HCT116 (cell line): ENCODE data around the gene SMAP2. TPM values are rescaled to one million over a fixed set of nuclear protein-coding genes. Genes with fewer than 3 reads are reported as not detected.

Experiments used
- ATAC-seq: fragments of 200-7000 bp; cut with Tn5 transposase; 2 replicates; pipeline ENCODE4 v1.9.1; 2020; ENCODE audit warnings: mild to moderate bottlenecking, moderate library complexity
- BruUV-seq: library from RNA; stranded (reverse); fragments of 400-500 nt; replicated peaks from 2 replicates; lab custom pipeline; 2021; lab: Mats Ljungman, UMichigan
- CTCF ChIA-PET: fragments of 300-600 bp; sonication (Branson Sonifier 250); formaldehyde crosslinking; loops from one replicate; lab custom pipeline; 2021; ENCODE audit warnings: antibody characterized with exemption; lab: Charles Lee
- POLR2A ChIA-PET: fragments of 300-600, 350-600 bp; sonication (Branson Sonifier 250); formaldehyde crosslinking; loops from one replicate; lab custom pipeline; 2021; ENCODE audit warnings: antibody characterized with exemption; lab: Charles Lee
- RAD21 ChIA-PET, 2 experiments: fragments of 300-600 bp; sonication (Branson Sonifier 250); formaldehyde crosslinking; loops; one replicate each; lab custom pipeline; 2023; ENCODE audit warnings: low total read pairs in 2 of 2; ENCODE audit not compliant: uncharacterized antibody in 2 of 2, unreplicated experiment in 2 of 2, low non-redundant PET in 1 of 2; lab: Charles Lee
- DNase-seq: peaks from one replicate; pipeline ENCODE4 v3.0.0-alpha.2; 2010; ENCODE audit warnings: low read depth, low spot score
- H2AFZ ChIP-seq: fragments of 200-600 bp; shearing (Covaris generic), sonication (generic); 2 replicates; pipeline ENCODE4 v1.6.1; 2017; ENCODE audit warnings: low read depth, mixed run types, mixed read lengths, antibody characterized with exemption, low read length; ENCODE audit not compliant: poor library complexity, severe bottlenecking
- H3K27ac ChIP-seq: 2 replicates; pipeline ENCODE4 v1.5.1; 2012; ENCODE audit warnings: low read depth, low read length
- H3K27me3 ChIP-seq: fragments of 200-600 bp; sonication (generic); 2 replicates; pipeline ENCODE4 v1.6.1; 2016; ENCODE audit warnings: mixed run types, low read length, mixed read lengths; ENCODE audit not compliant: insufficient read depth
- H3K36me3 ChIP-seq, 2 experiments: fragments of 200-500 bp in 1 of 2; fragments of 200-600 bp in 1 of 2; sonication (Bioruptor generic) in 1 of 2; sonication (generic) in 1 of 2; 2 replicates each; pipeline versions ENCODE4 v1.5.1 to v1.6.1; 2014 to 2016; ENCODE audit warnings: low read length in 2 of 2, inconsistent platforms in 1 of 2, mixed read lengths in 1 of 2, mixed run types in 1 of 2; ENCODE audit not compliant: insufficient read depth in 2 of 2, control insufficient read depth in 1 of 2
- H3K4me1 ChIP-seq, 2 experiments: fragments of 200-600 bp in 1 of 2; sonication (generic) in 1 of 2; 2 replicates each; pipeline versions ENCODE4 v1.5.1 to v1.6.1; 2012 to 2017; ENCODE audit warnings: low read length in 2 of 2, inconsistent platforms in 1 of 2, mild to moderate bottlenecking in 1 of 2, mixed read lengths in 1 of 2, mixed run types in 1 of 2, moderate library complexity in 1 of 2; ENCODE audit not compliant: insufficient read depth in 2 of 2, control insufficient read depth in 1 of 2
- H3K4me2 ChIP-seq: fragments of 200-600 bp; sonication (generic); 2 replicates; pipeline ENCODE4 v1.6.1; 2017; ENCODE audit warnings: mixed run types, low read length, mixed read lengths
- H3K4me3 ChIP-seq, 2 experiments: fragments of 200-600 bp in 1 of 2; sonication (generic) in 1 of 2; replicated peaks in 1 of 2; 2 replicates each; pipeline ENCODE4 v1.5.1; 2011 to 2016; ENCODE audit warnings: low read length in 2 of 2, control low read depth in 1 of 2, low read depth in 1 of 2, mild to moderate bottlenecking in 1 of 2, mixed read lengths in 1 of 2, mixed run types in 1 of 2
- H3K79me2 ChIP-seq: fragments of 200-600 bp; sonication (generic); 2 replicates; pipeline ENCODE4 v1.6.1; 2017; ENCODE audit warnings: mild to moderate bottlenecking, mixed run types, low read length, moderate library complexity, mixed read lengths; ENCODE audit not compliant: insufficient read depth
- H3K9ac ChIP-seq: fragments of 200-600 bp; sonication (generic); 2 replicates; pipeline ENCODE4 v1.6.1; 2016; ENCODE audit warnings: low read length, mixed read lengths
- H3K9me2 ChIP-seq: fragments of 200-600 bp; sonication (generic), shearing (Covaris generic); 2 replicates; pipeline ENCODE4 v1.6.1; 2017; ENCODE audit warnings: mixed run types, mild to moderate bottlenecking, moderate library complexity; ENCODE audit not compliant: insufficient read depth
- H3K9me3 ChIP-seq, 2 experiments: fragments of 200-500 bp in 1 of 2; fragments of 200-600 bp in 1 of 2; sonication (Bioruptor generic) in 1 of 2; sonication (generic) in 1 of 2; 2 replicates each; pipeline ENCODE4 v1.6.1; 2014 to 2017; ENCODE audit warnings: low read length in 2 of 2, mixed read lengths in 2 of 2, inconsistent platforms in 1 of 2, low read depth in 1 of 2, mild to moderate bottlenecking in 1 of 2, mixed run types in 1 of 2, moderate library complexity in 1 of 2; ENCODE audit not compliant: control insufficient read depth in 1 of 2, insufficient read depth in 1 of 2
- H4K20me1 ChIP-seq: fragments of 200-600 bp; sonication (generic), shearing (Covaris generic); 2 replicates; pipeline ENCODE4 v1.6.1; 2017; ENCODE audit warnings: mixed run types, mild to moderate bottlenecking, moderate library complexity; ENCODE audit not compliant: insufficient read depth
- CBX3 ChIP-seq: IDR thresholded peaks from 2 replicates; pipeline ENCODE4 v1.6.1; 2012; ENCODE audit warnings: low read depth
- EGR1 ChIP-seq: IDR thresholded peaks from 2 replicates; pipeline ENCODE4 v1.6.1; 2012; ENCODE audit warnings: low read depth
- EZH2 ChIP-seq: fragments of 200-600 bp; sonication (generic); IDR thresholded peaks from 2 replicates; pipeline ENCODE4 v1.6.1; 2017; ENCODE audit warnings: antibody characterized with exemption, mixed run types
- EZH2phosphoT487 ChIP-seq: fragments of 200-600 bp; IDR thresholded peaks from 2 replicates; pipeline ENCODE4 v1.6.1; 2018; ENCODE audit warnings: antibody characterized with exemption, borderline replicate concordance
- FOSL1 ChIP-seq: IDR thresholded peaks from 2 replicates; pipeline ENCODE4 v1.6.1; 2012; ENCODE audit warnings: low read depth
- JUND ChIP-seq: IDR thresholded peaks from 2 replicates; pipeline ENCODE4 v1.6.1; 2012
- POLR2A ChIP-seq: IDR thresholded peaks from 2 replicates; pipeline ENCODE4 v1.7.0; 2011; ENCODE audit warnings: borderline replicate concordance; ENCODE audit not compliant: insufficient read depth, insufficient read length; ENCODE audit errors: extremely low read depth
- POLR2AphosphoS5 ChIP-seq: IDR thresholded peaks from 2 replicates; pipeline ENCODE4 v1.6.1; 2011; ENCODE audit warnings: mild to moderate bottlenecking, low read depth, low read length, moderate library complexity
- RAD21 ChIP-seq: IDR thresholded peaks from 2 replicates; pipeline ENCODE4 v1.6.1; 2012; ENCODE audit warnings: low read depth, mild to moderate bottlenecking
- SP1 ChIP-seq: IDR thresholded peaks from 2 replicates; pipeline ENCODE4 v1.6.1; 2012; ENCODE audit warnings: low read depth
- SRF ChIP-seq: IDR thresholded peaks from 2 replicates; pipeline ENCODE4 v1.6.1; 2012; ENCODE audit warnings: low read depth
- TCF7L2 ChIP-seq: IDR thresholded peaks from 2 replicates; pipeline ENCODE4 v1.7.0; 2011; ENCODE audit warnings: borderline replicate concordance, inconsistent platforms; ENCODE audit not compliant: insufficient read depth, insufficient read length; ENCODE audit errors: extremely low read depth
- YY1 ChIP-seq: IDR thresholded peaks from 2 replicates; pipeline ENCODE4 v1.6.1; 2011; ENCODE audit warnings: low read length, low read depth, moderate library complexity, mild to moderate bottlenecking; ENCODE audit not compliant: insufficient replicate concordance; ENCODE audit errors: extremely low read depth
- ZFX ChIP-seq: fragments of 450-650 bp; IDR thresholded peaks from 2 replicates; pipeline ENCODE4 v1.6.1; 2017
- ZNF274 ChIP-seq: fragments of 200-500 bp; sonication (Bioruptor generic); IDR thresholded peaks from 2 replicates; pipeline ENCODE4 v1.6.1; 2014; ENCODE audit warnings: mild to moderate bottlenecking, low read depth, low read length, inconsistent platforms
- intact Hi-C: fragments of 100-400 bp; cut with micrococcal nuclease; formaldehyde crosslinking; loops from 2 replicates; pipeline ENCODE4 v1.10.0; 2022
- total RNA-seq: library from RNA; stranded (reverse); gene quantifications from one replicate; pipeline ENCODE4 v1.2.1, GENCODE V29; 2021; ENCODE audit not compliant: unreplicated experiment
- TF ChIP-seq, protein P1 (sequence below): IDR thresholded peaks from 2 replicates; pipeline ENCODE4 v1.6.1; 2012
- TF ChIP-seq, protein P2 (sequence below): IDR thresholded peaks from 2 replicates; pipeline ENCODE4 v1.6.1; 2011; ENCODE audit warnings: mild to moderate bottlenecking, low read length, moderate library complexity; ENCODE audit not compliant: insufficient replicate concordance; ENCODE audit errors: extremely low read depth
- TF ChIP-seq, protein P3 (sequence below): IDR thresholded peaks from 2 replicates; pipeline ENCODE4 v1.6.1; 2012
- TF ChIP-seq, protein P4 (sequence below), 3 experiments: fragments of 200-600 bp in 1 of 3; sonication (generic) in 1 of 3; IDR thresholded peaks in 2 of 3; conservative IDR thresholded peaks in 1 of 3; 2 replicates each; pipeline ENCODE4 v1.5.1; 2012 to 2017; ENCODE audit warnings: low read depth in 2 of 3, low read length in 2 of 3, antibody characterized with exemption in 1 of 3, borderline replicate concordance in 1 of 3, control low read depth in 1 of 3, mild to moderate bottlenecking in 1 of 3, mixed read lengths in 1 of 3, mixed run types in 1 of 3, moderate library complexity in 1 of 3; ENCODE audit not compliant: insufficient read depth in 1 of 3
- TF ChIP-seq, protein P5 (sequence below): IDR thresholded peaks from 2 replicates; pipeline ENCODE4 v1.6.1; 2012; ENCODE audit warnings: low read depth

The SMAP2 gene
- total RNA-seq, 1 experiment from 2014 or later = 16.4 TPM

DNA sequence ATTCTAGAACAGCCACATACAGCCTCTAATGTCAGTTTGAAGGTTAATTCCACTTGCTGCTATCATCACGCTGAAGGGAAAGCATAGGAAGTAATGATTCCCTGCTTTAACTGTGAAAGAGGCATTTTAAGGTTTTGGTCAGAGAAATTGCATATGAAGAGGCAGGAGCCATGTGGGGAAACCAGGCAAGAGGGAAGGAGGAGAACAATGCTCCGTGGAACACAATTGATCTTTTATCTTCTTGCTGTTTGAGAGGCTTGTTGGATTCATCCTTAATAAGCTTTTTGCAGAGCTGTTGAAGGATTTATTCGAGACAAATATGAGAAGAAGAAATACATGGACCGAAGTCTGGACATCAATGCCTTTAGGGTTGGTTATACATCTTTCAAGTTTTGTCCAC lies 35.9 kb downstream of the SMAP2 start:
- intact Hi-C loops = no loop called here
- POLR2A ChIA-PET = no interaction called here
- no peak for ATAC-seq

More for the DNA sequence above, 35.9 kb downstream of the SMAP2 start:
- Histone ChIP-seq H3K27ac (no peak overlapping the region), H3K79me2 (no peaks in the 10 kb centered on the region), H3K36me3 (0 out of 4 replicates have a peak, but pooled peaks cover 0 to 2% of the 10 kb centered on the region in 2 experiments), H4K20me1 (no peaks in the 10 kb centered on the region), H3K4me1 (no peaks in the 10 kb centered on the region), H3K9me2 (no peaks in the 10 kb centered on the region), H3K4me3 (no peak overlapping the region), H3K9ac (no peak overlapping the region), H3K4me2 (no peak overlapping the region), H3K9me3 (no peaks in the 10 kb centered on the region), H3K27me3 (no peaks in the 10 kb centered on the region), H2AFZ (no peak overlapping the region)
- no TSS peak for BruUV-seq
- TF ChIP-seq RAD21 (no peak), JUND (no peak), YY1 (no peak), POLR2AphosphoS5 (no peak), EZH2phosphoT487 (no peak), EZH2 (no peak), SP1 (no peak), CBX3 (no peak), ZFX (no peak), ZNF274 (no peak), EGR1 (no peak), POLR2A (no peak), TCF7L2 (no peak), SRF (no peak), FOSL1 (no peak)
- TF ChIP-seq, protein P1, sequence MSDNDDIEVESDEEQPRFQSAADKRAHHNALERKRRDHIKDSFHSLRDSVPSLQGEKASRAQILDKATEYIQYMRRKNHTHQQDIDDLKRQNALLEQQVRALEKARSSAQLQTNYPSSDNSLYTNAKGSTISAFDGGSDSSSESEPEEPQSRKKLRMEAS = no peak
- TF ChIP-seq, protein P2, sequence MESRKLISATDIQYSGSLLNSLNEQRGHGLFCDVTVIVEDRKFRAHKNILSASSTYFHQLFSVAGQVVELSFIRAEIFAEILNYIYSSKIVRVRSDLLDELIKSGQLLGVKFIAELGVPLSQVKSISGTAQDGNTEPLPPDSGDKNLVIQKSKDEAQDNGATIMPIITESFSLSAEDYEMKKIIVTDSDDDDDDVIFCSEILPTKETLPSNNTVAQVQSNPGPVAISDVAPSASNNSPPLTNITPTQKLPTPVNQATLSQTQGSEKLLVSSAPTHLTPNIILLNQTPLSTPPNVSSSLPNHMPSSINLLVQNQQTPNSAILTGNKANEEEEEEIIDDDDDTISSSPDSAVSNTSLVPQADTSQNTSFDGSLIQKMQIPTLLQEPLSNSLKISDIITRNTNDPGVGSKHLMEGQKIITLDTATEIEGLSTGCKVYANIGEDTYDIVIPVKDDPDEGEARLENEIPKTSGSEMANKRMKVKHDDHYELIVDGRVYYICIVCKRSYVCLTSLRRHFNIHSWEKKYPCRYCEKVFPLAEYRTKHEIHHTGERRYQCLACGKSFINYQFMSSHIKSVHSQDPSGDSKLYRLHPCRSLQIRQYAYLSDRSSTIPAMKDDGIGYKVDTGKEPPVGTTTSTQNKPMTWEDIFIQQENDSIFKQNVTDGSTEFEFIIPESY = no peak
- TF ChIP-seq, protein P3, sequence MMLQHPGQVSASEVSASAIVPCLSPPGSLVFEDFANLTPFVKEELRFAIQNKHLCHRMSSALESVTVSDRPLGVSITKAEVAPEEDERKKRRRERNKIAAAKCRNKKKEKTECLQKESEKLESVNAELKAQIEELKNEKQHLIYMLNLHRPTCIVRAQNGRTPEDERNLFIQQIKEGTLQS = no peak
- TF ChIP-seq, protein P4, sequence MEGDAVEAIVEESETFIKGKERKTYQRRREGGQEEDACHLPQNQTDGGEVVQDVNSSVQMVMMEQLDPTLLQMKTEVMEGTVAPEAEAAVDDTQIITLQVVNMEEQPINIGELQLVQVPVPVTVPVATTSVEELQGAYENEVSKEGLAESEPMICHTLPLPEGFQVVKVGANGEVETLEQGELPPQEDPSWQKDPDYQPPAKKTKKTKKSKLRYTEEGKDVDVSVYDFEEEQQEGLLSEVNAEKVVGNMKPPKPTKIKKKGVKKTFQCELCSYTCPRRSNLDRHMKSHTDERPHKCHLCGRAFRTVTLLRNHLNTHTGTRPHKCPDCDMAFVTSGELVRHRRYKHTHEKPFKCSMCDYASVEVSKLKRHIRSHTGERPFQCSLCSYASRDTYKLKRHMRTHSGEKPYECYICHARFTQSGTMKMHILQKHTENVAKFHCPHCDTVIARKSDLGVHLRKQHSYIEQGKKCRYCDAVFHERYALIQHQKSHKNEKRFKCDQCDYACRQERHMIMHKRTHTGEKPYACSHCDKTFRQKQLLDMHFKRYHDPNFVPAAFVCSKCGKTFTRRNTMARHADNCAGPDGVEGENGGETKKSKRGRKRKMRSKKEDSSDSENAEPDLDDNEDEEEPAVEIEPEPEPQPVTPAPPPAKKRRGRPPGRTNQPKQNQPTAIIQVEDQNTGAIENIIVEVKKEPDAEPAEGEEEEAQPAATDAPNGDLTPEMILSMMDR (IDR thresholded peaks at IDR 0.05 in 2 of 3, conservative IDR thresholded peaks at IDR 0.05 in 1 of 3; ENCODE audit: borderline replicate concordance in 1 of 3, insufficient read depth in 1 of 3, low read depth in 2 of 3, low read length in 2 of 3) = no peak
- TF ChIP-seq, protein P5, sequence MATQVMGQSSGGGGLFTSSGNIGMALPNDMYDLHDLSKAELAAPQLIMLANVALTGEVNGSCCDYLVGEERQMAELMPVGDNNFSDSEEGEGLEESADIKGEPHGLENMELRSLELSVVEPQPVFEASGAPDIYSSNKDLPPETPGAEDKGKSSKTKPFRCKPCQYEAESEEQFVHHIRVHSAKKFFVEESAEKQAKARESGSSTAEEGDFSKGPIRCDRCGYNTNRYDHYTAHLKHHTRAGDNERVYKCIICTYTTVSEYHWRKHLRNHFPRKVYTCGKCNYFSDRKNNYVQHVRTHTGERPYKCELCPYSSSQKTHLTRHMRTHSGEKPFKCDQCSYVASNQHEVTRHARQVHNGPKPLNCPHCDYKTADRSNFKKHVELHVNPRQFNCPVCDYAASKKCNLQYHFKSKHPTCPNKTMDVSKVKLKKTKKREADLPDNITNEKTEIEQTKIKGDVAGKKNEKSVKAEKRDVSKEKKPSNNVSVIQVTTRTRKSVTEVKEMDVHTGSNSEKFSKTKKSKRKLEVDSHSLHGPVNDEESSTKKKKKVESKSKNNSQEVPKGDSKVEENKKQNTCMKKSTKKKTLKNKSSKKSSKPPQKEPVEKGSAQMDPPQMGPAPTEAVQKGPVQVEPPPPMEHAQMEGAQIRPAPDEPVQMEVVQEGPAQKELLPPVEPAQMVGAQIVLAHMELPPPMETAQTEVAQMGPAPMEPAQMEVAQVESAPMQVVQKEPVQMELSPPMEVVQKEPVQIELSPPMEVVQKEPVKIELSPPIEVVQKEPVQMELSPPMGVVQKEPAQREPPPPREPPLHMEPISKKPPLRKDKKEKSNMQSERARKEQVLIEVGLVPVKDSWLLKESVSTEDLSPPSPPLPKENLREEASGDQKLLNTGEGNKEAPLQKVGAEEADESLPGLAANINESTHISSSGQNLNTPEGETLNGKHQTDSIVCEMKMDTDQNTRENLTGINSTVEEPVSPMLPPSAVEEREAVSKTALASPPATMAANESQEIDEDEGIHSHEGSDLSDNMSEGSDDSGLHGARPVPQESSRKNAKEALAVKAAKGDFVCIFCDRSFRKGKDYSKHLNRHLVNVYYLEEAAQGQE = no peak
- ChIA-PET RAD21 (no interaction called here), CTCF (no interaction called here)
- no peak for DNase-seq
